Thyroid gland (tissue), 4 donors: ENCODE measurements around the gene KIF25. TPM values are rescaled to one million over a fixed set of nuclear protein-coding genes. Genes with fewer than 3 reads are reported as not detected.
"Not testable (repeated sequence)": the region's sequence is repeated elsewhere in the genome, so short reads cannot be mapped to it uniquely, and the experiment has no call there.

Experiments used
- DNase-seq, 2 donors: peaks; one replicate each; pipeline ENCODE4 v3.0.0-alpha.2; 2019
- H3K27ac ChIP-seq, 3 donors: fragments of 200-600 bp; sonication (generic); 1 replicate in 2 of 3; 2 replicates in 1 of 3; pipeline ENCODE4 v1.5.1; 2016 to 2019; ENCODE audit warnings: mild to moderate bottlenecking in 1 of 3, moderate library complexity in 1 of 3
- H3K27me3 ChIP-seq: fragments of 200-600 bp; sonication (generic); one replicate; pipeline ENCODE4 v1.5.1; 2019
- H3K36me3 ChIP-seq, 2 donors: fragments of 200-600 bp; sonication (generic); one replicate each; pipeline ENCODE4 v1.5.1; 2016 to 2019
- H3K4me1 ChIP-seq, 2 donors: fragments of 200-600 bp; sonication (generic); one replicate each; pipeline ENCODE4 v1.5.1; 2017 to 2019
- H3K4me3 ChIP-seq, 3 donors: fragments of 200-600 bp; sonication (generic); replicated peaks in 1 of 3; 1 replicate in 2 of 3; 2 replicates in 1 of 3; pipeline ENCODE4 v1.5.1; 2016; ENCODE audit warnings: mild to moderate bottlenecking in 1 of 3
- H3K9me3 ChIP-seq: fragments of 200-600 bp; sonication (generic); one replicate; pipeline ENCODE4 v1.5.1; 2017
- CTCF ChIP-seq, 6 experiments: fragments of 200-600 bp in 3 of 6; fragments of 450-650 bp in 3 of 6; sonication (generic) in 3 of 6; IDR thresholded peaks; one replicate each; pipeline ENCODE4 v1.5.1; 2016 to 2019; ENCODE audit warnings: antibody characterized with exemption in 6 of 6, mild to moderate bottlenecking in 2 of 6, inconsistent platforms in 1 of 6, moderate library complexity in 1 of 6
- POLR2A ChIP-seq, 2 donors: fragments of 450-650 bp; IDR thresholded peaks; one replicate each; pipeline ENCODE4 v1.6.1; 2017; ENCODE audit warnings: antibody characterized with exemption in 2 of 2, mild to moderate bottlenecking in 2 of 2, moderate library complexity in 1 of 2
- WGBS, 2 donors: methylation state at CpG; one replicate each; pipeline ENCODE4 v1.1.5; 2017; 5-methylcytosine and 5-hydroxymethylcytosine counted together
- intact Hi-C: fragments of 100-400 bp; cut with DNase I; formaldehyde crosslinking; loops from one replicate; pipeline ENCODE4 v1.15.1; 2023
- total RNA-seq, 4 donors: library from RNA; depleted of rRNA; stranded (reverse); fragments of >200 nt; gene quantifications; one replicate each; pipeline ENCODE4 v1.2.3, GENCODE V29; 2016

Gene KIF25
- total RNA-seq, 4 donors from 2014 or later = not detected

GRCh38 chr6:168072730-168073129 lies 75.3 kb downstream of the KIF25 start:
- intact Hi-C loops = no loop called here
- H3K27me3 ChIP-seq = no peaks in the 10 kb centered on the region

GRCh38 chr6:168073937-168074730 lies 76.7 kb downstream of the KIF25 start:
- H3K27ac ChIP-seq = no peak overlapping the region
- intact Hi-C loops = no loop called here
- H3K4me3 ChIP-seq = no peak overlapping the region
- H3K36me3 ChIP-seq = no peaks in the 10 kb centered on the region
- H3K27me3 ChIP-seq = no peaks in the 10 kb centered on the region
- H3K9me3 ChIP-seq = no peaks in the 10 kb centered on the region
- H3K4me1 ChIP-seq = no peaks in the 10 kb centered on the region
- DNase-seq = no peak
- TF ChIP-seq CTCF (IDR thresholded peaks at IDR 0.05) (no peak), POLR2A (IDR thresholded peaks at IDR 0.05) (no peak)
- WGBS, 2 donors = 79 to 81% methylated on average over 10 of the region's 13 CpGs

More at GRCh38 chr6:168072730-168073129, 75.3 kb downstream of the KIF25 start:
- Histone ChIP-seq H3K4me3 (no peak overlapping the region), H3K27ac (no peak overlapping the region), H3K9me3 (no peaks in the 10 kb centered on the region), H3K4me1 (no peaks in the 10 kb centered on the region), H3K36me3 (no peaks in the 10 kb centered on the region)
- TF ChIP-seq POLR2A (IDR thresholded peaks at IDR 0.05) (no peak), CTCF (IDR thresholded peaks at IDR 0.05) (no peak)
- WGBS, 2 donors = 60 to 62% methylated on average over 4 of the region's 4 CpGs
- no peak for DNase-seq

- 86 to 87% methylated on average over 4 to 13 of the region's 13 CpGs for WGBS, 2 donors
Measured at GRCh38 chr6:168075216-168075615, 77.7 kb downstream of the KIF25 start.

GRCh38 chr6:168075787-168076202 lies 78.3 kb downstream of the KIF25 start:
- no peaks in the 10 kb centered on the region for H3K27me3 ChIP-seq
- H3K4me3 ChIP-seq = no peak overlapping the region
- 93% methylated on average over 24 to 26 of the region's 34 CpGs for WGBS, 2 donors
- intact Hi-C loops = no loop called here
- no peak for DNase-seq
- no peak overlapping the region for H3K27ac ChIP-seq
- no peaks in the 10 kb centered on the region for H3K9me3 ChIP-seq
- no peaks in the 10 kb centered on the region for H3K36me3 ChIP-seq
- no peak for TF ChIP-seq POLR2A (IDR thresholded peaks at IDR 0.05)
- H3K4me1 ChIP-seq = no peaks in the 10 kb centered on the region

More at GRCh38 chr6:168075216-168075615, 77.7 kb downstream of the KIF25 start:
- Histone ChIP-seq H3K4me1 (no peaks in the 10 kb centered on the region), H3K36me3 (no peaks in the 10 kb centered on the region), H3K4me3 (no peak overlapping the region), H3K27ac (no peak overlapping the region), H3K9me3 (no peaks in the 10 kb centered on the region), H3K27me3 (no peaks in the 10 kb centered on the region)
- TF ChIP-seq CTCF (IDR thresholded peaks at IDR 0.05) = no peak
- no peak for TF ChIP-seq POLR2A (IDR thresholded peaks at IDR 0.05)
- intact Hi-C loops = no loop called here
- no peak for DNase-seq

- 92 to 96% methylated on average over 7 of the region's 7 CpGs for WGBS, 2 donors
- DNase-seq, intact Hi-C loops, H3K4me3 ChIP-seq, H3K9me3 ChIP-seq, H3K36me3 ChIP-seq, H3K27me3 ChIP-seq, H3K4me1 ChIP-seq, H3K27ac ChIP-seq: not testable (repeated sequence)
Measured at GRCh38 chr6:168077401-168077800, 79.9 kb downstream of the KIF25 start.

- no peaks in the 10 kb centered on the region for H3K27me3 ChIP-seq
- no peak for TF ChIP-seq POLR2A (IDR thresholded peaks at IDR 0.05)
- TF ChIP-seq CTCF (IDR thresholded peaks at IDR 0.05) = no peak
- no peak for DNase-seq
- intact Hi-C loops = no loop called here
- H3K4me1 ChIP-seq = no peaks in the 10 kb centered on the region
- H3K36me3 ChIP-seq = no peaks in the 10 kb centered on the region
- H3K9me3 ChIP-seq = no peaks in the 10 kb centered on the region
- H3K4me3 ChIP-seq = no peak overlapping the region
- WGBS, 2 donors = 70 to 72% methylated on average over 17 to 18 of the region's 21 CpGs
- H3K27ac ChIP-seq = no peak overlapping the region
Measured at GRCh38 chr6:168078175-168078942, 80.9 kb downstream of the KIF25 start.
